B cell (primary cell): ENCODE data around the gene PFKM. TPM values are rescaled to one million over a fixed set of nuclear protein-coding genes. Genes with fewer than 3 reads are reported as not detected.

Experiments
- ATAC-seq: fragments of 200-7000 bp; cut with Tn5 transposase; one replicate; pipeline ENCODE4 v1.10.0; 2021; ENCODE audit warnings: low read depth, mild to moderate bottlenecking, moderate number of reproducible peaks, moderate library complexity
- CTCF ChIA-PET: fragments of 350-600 bp; sonication (Branson Sonifier 250); formaldehyde crosslinking; loops from one replicate; lab custom pipeline; 2021; ENCODE audit warnings: antibody characterized with exemption, inconsistent platforms; lab: Charles Lee
- POLR2A ChIA-PET: fragments of 350-600 bp; sonication (Branson Sonifier 250); formaldehyde crosslinking; loops from one replicate; lab custom pipeline; 2021; ENCODE audit warnings: antibody characterized with exemption; lab: Charles Lee
- DNase-seq: peaks from one replicate; pipeline ENCODE4 v3.0.0; 2013
- H2AFZ ChIP-seq: 2 replicates; pipeline ENCODE4 v1.6.1; 2012; ENCODE audit warnings: mild to moderate bottlenecking, low read depth, low read length; ENCODE audit not compliant: insufficient read depth, poor library complexity, severe bottlenecking
- H3K27ac ChIP-seq, 2 donors: 1 replicate in 1 of 2; 2 replicates in 1 of 2; pipeline ENCODE4 v1.5.1; 2012 to 2013; ENCODE audit warnings: low read length in 2 of 2, mild to moderate bottlenecking in 2 of 2, moderate library complexity in 1 of 2
- H3K27me3 ChIP-seq, 4 experiments: fragments of 200-600 bp in 1 of 4; sonication (generic) in 1 of 4; replicated peaks in 1 of 4; 1 replicate in 2 of 4; 2 replicates in 2 of 4; pipeline versions ENCODE4 v1.6.1 to v1.7.0; 2013 to 2016; ENCODE audit warnings: low read length in 3 of 4, mild to moderate bottlenecking in 2 of 4, mixed read lengths in 1 of 4, moderate library complexity in 1 of 4; ENCODE audit not compliant: insufficient read depth in 4 of 4, control insufficient read depth in 3 of 4; ENCODE audit errors: control extremely low read depth in 1 of 4
- H3K36me3 ChIP-seq, 2 experiments: replicated peaks in 1 of 2; 1 replicate in 1 of 2; 2 replicates in 1 of 2; pipeline versions ENCODE4 v1.6.1 to v1.7.1; 2013; ENCODE audit warnings: low read length in 1 of 2; ENCODE audit not compliant: insufficient read depth in 2 of 2, control insufficient read depth in 1 of 2; ENCODE audit errors: control extremely low read depth in 1 of 2, extremely low read depth in 1 of 2
- H3K4me1 ChIP-seq, 2 donors: fragments of 200-600 bp in 1 of 2; sonication (generic) in 1 of 2; 1 replicate in 1 of 2; 2 replicates in 1 of 2; pipeline versions ENCODE4 v1.5.1 to v1.6.1; 2013 to 2017; ENCODE audit warnings: low read length in 2 of 2; ENCODE audit not compliant: control insufficient read depth in 2 of 2, insufficient read depth in 2 of 2
- H3K4me2 ChIP-seq: replicated peaks from 2 replicates; pipeline ENCODE3; 2012; ENCODE audit warnings: mild to moderate bottlenecking, low read depth, low read length; ENCODE audit not compliant: poor library complexity, severe bottlenecking
- H3K4me3 ChIP-seq, 5 experiments: fragments of 200-600 bp in 1 of 5; sonication (generic) in 1 of 5; 1 replicate in 3 of 5; 2 replicates in 2 of 5; pipeline versions ENCODE4 v1.5.1 to v1.7.0; 2011 to 2016; ENCODE audit warnings: low read length in 4 of 5, mild to moderate bottlenecking in 4 of 5, low read depth in 2 of 5, control low read depth in 1 of 5, moderate library complexity in 1 of 5; ENCODE audit not compliant: insufficient read depth in 1 of 5; ENCODE audit errors: control extremely low read depth in 1 of 5, extremely low read depth in 1 of 5
- H3K79me2 ChIP-seq: fragments of 200-600 bp; sonication (generic); one replicate; pipeline ENCODE4 v1.6.0; 2016; ENCODE audit warnings: low read length; ENCODE audit not compliant: control insufficient read depth, insufficient read depth
- H3K9ac ChIP-seq: fragments of 200-600 bp; sonication (generic); 2 replicates; pipeline ENCODE4 v1.6.1; 2017; ENCODE audit warnings: mild to moderate bottlenecking, low read length, moderate library complexity
- H3K9me3 ChIP-seq, 3 donors: one replicate each; pipeline versions ENCODE4 v1.6.1 to v1.7.1; 2013; ENCODE audit warnings: low read length in 2 of 3; ENCODE audit not compliant: control insufficient read depth in 2 of 3, insufficient read depth in 1 of 3; ENCODE audit errors: control extremely low read depth in 1 of 3
- H4K20me1 ChIP-seq: 2 replicates; pipeline ENCODE4 v1.6.0; 2012; ENCODE audit warnings: mild to moderate bottlenecking, low read length; ENCODE audit not compliant: insufficient read depth, control insufficient read depth, poor library complexity, severe bottlenecking
- H3K27ac Mint-ChIP-seq: one replicate; pipeline ENCODE4 v1.8.0; 2021; ENCODE audit warnings: mixed read lengths
- H3K27me3 Mint-ChIP-seq: one replicate; pipeline ENCODE4 v1.8.0; 2021; ENCODE audit warnings: mixed read lengths
- H3K4me1 Mint-ChIP-seq: one replicate; pipeline ENCODE4 v1.8.0; 2021; ENCODE audit warnings: mixed read lengths
- H3K4me3 Mint-ChIP-seq: one replicate; pipeline ENCODE4 v1.8.0; 2021; ENCODE audit warnings: mixed read lengths
- H3K9me3 Mint-ChIP-seq: one replicate; pipeline ENCODE4 v1.8.0; 2022; ENCODE audit warnings: mixed read lengths; ENCODE audit not compliant: insufficient read depth
- EZH2 ChIP-seq: IDR thresholded peaks from 2 replicates; pipeline ENCODE4 v1.6.1; 2012; ENCODE audit warnings: borderline replicate concordance, low read depth, mild to moderate bottlenecking, moderate library complexity, low read length; ENCODE audit not compliant: insufficient read depth, poor library complexity, severe bottlenecking
- WGBS: methylation state at CpG from one replicate; pipeline ENCODE4 v1.1.5; 2013; ENCODE audit warnings: missing lambda C conversion rate; ENCODE audit not compliant: insufficient coverage; 5-methylcytosine and 5-hydroxymethylcytosine counted together
- intact Hi-C: fragments of 100-400 bp; cut with micrococcal nuclease; formaldehyde crosslinking; loops from one replicate; pipeline ENCODE4 v1.10.0; 2022
- polyA plus RNA-seq: library from polyadenylated mRNA; depleted of rRNA; stranded (reverse); fragments of >200 nt; gene quantifications from 2 replicates; pipeline ENCODE4 v1.2.3, GENCODE V29; 2012
- total RNA-seq, 2 donors: library from RNA; stranded (reverse); fragments of 120-200 nt in 1 of 2; gene quantifications; 1 replicate in 1 of 2; 2 replicates in 1 of 2; pipeline versions ENCODE4 v1.2.3 to v1.2.4, GENCODE V29; 2013 to 2022
- TF ChIP-seq, protein P1 (sequence below): fragments of 200-600 bp; IDR thresholded peaks from one replicate; pipeline ENCODE4 v1.8.0; 2022; ENCODE audit warnings: antibody characterized with exemption, mild to moderate bottlenecking

The PFKM gene
- total and polyA plus RNA-seq, 2 donors (not counting 1 experiment from before 2014, with no cell fraction given): 20.3 to 43.0 TPM

- POLR2A ChIA-PET: no interaction called here
- 93% methylated on average over 3 of the region's 3 CpGs for WGBS
- H3K4me1 Mint-ChIP-seq: no peaks in the 10 kb centered on the region
- peaks cover 8 to 53% of the 10 kb centered on the region in 2 experiments for H3K36me3 ChIP-seq
- H3K27me3 Mint-ChIP-seq: no peaks in the 10 kb centered on the region
- CTCF ChIA-PET: no interaction called here
- no peaks in the 10 kb centered on the region for H3K4me1 ChIP-seq
- intact Hi-C loops: no loop called here
- DNase-seq: no peak
- H4K20me1 ChIP-seq: no peaks in the 10 kb centered on the region
- H3K4me3 Mint-ChIP-seq: no peak overlapping the region
- H3K4me3 ChIP-seq: no peak overlapping the region
- no peaks in the 10 kb centered on the region for H3K79me2 ChIP-seq
- H3K9me3 Mint-ChIP-seq: no peaks in the 10 kb centered on the region
- no peak overlapping the region for H3K27ac Mint-ChIP-seq
- H3K4me2 ChIP-seq: no peak overlapping the region
- H2AFZ ChIP-seq: no peak overlapping the region
- no peaks in the 10 kb centered on the region for H3K9me3 ChIP-seq
- ATAC-seq: no peak
- TF ChIP-seq, protein P1, sequence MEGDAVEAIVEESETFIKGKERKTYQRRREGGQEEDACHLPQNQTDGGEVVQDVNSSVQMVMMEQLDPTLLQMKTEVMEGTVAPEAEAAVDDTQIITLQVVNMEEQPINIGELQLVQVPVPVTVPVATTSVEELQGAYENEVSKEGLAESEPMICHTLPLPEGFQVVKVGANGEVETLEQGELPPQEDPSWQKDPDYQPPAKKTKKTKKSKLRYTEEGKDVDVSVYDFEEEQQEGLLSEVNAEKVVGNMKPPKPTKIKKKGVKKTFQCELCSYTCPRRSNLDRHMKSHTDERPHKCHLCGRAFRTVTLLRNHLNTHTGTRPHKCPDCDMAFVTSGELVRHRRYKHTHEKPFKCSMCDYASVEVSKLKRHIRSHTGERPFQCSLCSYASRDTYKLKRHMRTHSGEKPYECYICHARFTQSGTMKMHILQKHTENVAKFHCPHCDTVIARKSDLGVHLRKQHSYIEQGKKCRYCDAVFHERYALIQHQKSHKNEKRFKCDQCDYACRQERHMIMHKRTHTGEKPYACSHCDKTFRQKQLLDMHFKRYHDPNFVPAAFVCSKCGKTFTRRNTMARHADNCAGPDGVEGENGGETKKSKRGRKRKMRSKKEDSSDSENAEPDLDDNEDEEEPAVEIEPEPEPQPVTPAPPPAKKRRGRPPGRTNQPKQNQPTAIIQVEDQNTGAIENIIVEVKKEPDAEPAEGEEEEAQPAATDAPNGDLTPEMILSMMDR: no peak
- no peak for TF ChIP-seq EZH2
- no peak overlapping the region for H3K27ac ChIP-seq
- H3K9ac ChIP-seq: no peak overlapping the region
- H3K27me3 ChIP-seq: no peaks in the 10 kb centered on the region
Observed at GRCh38 chr12:48072266-48072665, 46.9 kb upstream of the PFKM start.

DNA sequence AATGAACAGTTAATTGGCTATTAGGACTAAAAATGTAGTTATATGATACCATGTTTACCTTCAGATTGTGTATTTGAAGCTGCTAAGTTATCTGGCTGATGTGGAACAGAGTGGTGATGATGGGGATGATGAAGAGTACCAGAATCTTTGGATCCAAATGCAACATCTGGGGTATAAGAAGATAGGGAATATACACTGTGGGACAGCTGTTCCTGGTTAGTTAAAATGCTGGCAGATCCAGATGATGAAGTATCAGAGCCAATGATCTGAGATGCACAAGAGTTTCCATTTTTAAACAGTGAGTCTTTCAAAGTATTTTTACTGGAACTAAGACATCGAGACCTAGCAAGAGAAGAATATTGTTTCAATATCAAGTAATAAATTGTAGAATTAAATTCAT lies 44.9 kb upstream of the PFKM start:
- Histone ChIP-seq H3K79me2 (no peaks in the 10 kb centered on the region), H3K4me1 (no peaks in the 10 kb centered on the region), H3K4me2 (no peak overlapping the region), H3K27me3 (no peaks in the 10 kb centered on the region), H3K9me3 (no peaks in the 10 kb centered on the region), H4K20me1 (no peaks in the 10 kb centered on the region), H3K4me3 (no peak overlapping the region), H3K9ac (no peak overlapping the region), H3K36me3 (peaks cover 11 to 53% of the 10 kb centered on the region in 2 experiments), H2AFZ (no peak overlapping the region), H3K27ac (no peak overlapping the region)
- POLR2A ChIA-PET: no interaction called here
- H3K9me3 Mint-ChIP-seq: no peaks in the 10 kb centered on the region
- TF ChIP-seq EZH2: no peak
- WGBS: no CpG with 5 or more reads among the region's 1 CpG
- CTCF ChIA-PET: no interaction called here
- DNase-seq: no peak
- H3K4me1 Mint-ChIP-seq: no peaks in the 10 kb centered on the region
- H3K27me3 Mint-ChIP-seq: no peaks in the 10 kb centered on the region
- ATAC-seq: no peak
- no peak overlapping the region for H3K4me3 Mint-ChIP-seq
- H3K27ac Mint-ChIP-seq: no peak overlapping the region
- intact Hi-C loops: no loop called here
